Kidney epithelial cell (primary cell): Measurements from ENCODE around the gene THBD. TPM values are rescaled to one million over a fixed set of nuclear protein-coding genes. Genes with fewer than 3 reads are reported as not detected.

Experiments used
- DNase-seq: peaks from one replicate; pipeline ENCODE4 v3.0.0-alpha.2; 2010; ENCODE audit warnings: low read depth
- H3K27me3 ChIP-seq: 2 replicates; pipeline ENCODE4 v1.6.0; 2011; ENCODE audit warnings: low read length; ENCODE audit not compliant: control insufficient read depth, insufficient read depth
- H3K36me3 ChIP-seq: 2 replicates; pipeline ENCODE4 v1.5.1; 2011; ENCODE audit warnings: low read length; ENCODE audit not compliant: control insufficient read depth, insufficient read depth
- H3K4me3 ChIP-seq: 2 replicates; pipeline ENCODE4 v1.5.1; 2011; ENCODE audit warnings: low read depth, mild to moderate bottlenecking, control low read depth, low read length
- total RNA-seq: library from RNA; depleted of rRNA; stranded (reverse); fragments of >200 nt; gene quantifications from 2 replicates; pipeline ENCODE4 v1.2.3, GENCODE V29; 2015
- TF ChIP-seq, protein P1 (sequence below): IDR thresholded peaks from 2 replicates; pipeline ENCODE4 v1.5.1; 2011; ENCODE audit warnings: mild to moderate bottlenecking, moderate library complexity, low read length, control low read depth, inconsistent platforms; ENCODE audit not compliant: insufficient read depth, poor library complexity, severe bottlenecking

The THBD gene
- total RNA-seq, 1 donor from 2014 or later, result 17.1 TPM

DNA sequence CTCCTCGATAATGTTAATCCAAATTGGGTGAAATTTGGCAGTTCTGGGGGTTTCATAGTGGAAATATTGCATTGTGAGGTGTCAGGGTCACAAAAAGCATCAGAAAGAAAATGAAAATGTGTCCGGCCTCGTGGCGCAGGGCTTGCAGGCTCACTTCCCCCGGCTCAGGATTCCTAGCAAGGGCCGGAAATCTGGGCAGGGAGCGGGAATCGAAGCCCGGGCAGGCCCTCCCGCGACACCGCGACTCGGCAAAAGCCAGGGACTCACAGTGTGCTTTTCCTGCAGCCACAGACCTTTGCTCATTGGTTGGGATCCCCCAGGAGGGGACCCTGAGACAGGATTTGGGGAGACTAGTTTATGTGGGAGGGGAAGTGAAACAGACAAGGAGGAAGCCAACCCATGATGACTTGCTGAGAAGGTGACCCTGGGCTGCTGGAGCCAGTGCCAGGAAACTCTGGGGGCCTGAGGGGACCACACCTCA, 37.5 kb upstream of the THBD start:
- no peak for DNase-seq
- H3K27me3 ChIP-seq, result no peaks in the 10 kb centered on the region
- no peak overlapping the region for H3K4me3 ChIP-seq
- H3K36me3 ChIP-seq, result no peaks in the 10 kb centered on the region
- TF ChIP-seq, protein P1, sequence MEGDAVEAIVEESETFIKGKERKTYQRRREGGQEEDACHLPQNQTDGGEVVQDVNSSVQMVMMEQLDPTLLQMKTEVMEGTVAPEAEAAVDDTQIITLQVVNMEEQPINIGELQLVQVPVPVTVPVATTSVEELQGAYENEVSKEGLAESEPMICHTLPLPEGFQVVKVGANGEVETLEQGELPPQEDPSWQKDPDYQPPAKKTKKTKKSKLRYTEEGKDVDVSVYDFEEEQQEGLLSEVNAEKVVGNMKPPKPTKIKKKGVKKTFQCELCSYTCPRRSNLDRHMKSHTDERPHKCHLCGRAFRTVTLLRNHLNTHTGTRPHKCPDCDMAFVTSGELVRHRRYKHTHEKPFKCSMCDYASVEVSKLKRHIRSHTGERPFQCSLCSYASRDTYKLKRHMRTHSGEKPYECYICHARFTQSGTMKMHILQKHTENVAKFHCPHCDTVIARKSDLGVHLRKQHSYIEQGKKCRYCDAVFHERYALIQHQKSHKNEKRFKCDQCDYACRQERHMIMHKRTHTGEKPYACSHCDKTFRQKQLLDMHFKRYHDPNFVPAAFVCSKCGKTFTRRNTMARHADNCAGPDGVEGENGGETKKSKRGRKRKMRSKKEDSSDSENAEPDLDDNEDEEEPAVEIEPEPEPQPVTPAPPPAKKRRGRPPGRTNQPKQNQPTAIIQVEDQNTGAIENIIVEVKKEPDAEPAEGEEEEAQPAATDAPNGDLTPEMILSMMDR, result no peak

DNA sequence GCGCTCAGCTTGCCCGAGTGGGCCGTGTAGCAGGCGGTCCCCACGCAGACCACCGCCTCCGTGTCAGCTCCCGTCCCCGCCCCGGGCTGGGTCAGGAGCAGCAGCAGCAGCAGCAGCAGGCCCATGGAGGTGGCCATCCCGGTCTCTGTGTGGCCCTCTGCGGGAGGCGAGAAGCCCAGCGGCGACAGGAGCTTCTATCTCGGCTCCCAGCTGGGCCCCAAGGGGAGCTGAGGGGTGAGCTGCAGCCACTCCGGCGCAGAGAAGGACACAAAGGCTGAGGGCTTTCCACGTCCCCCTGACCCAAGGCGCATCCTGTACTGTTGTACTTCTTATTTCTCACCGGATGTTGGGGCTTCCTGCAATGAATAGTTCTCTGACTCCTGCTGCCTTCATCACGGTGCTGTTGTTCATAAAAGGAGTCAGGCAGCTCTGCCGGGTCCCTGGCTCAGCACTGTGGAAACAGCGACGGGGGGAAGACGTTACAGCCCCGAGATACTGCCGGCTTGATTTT, 36.6 kb upstream of the THBD start, which contains the start of gene CD93:
Gene CD93, minus strand, starts transcription at position 269 of the 511 bp plus-strand sequence. Its CDS starts 132 bp downstream, at position 137.
- Histone ChIP-seq H3K27me3 (no peaks in the 10 kb centered on the region), H3K4me3 (no peak within 1 kb of the TSS), H3K36me3 (no peaks in the 10 kb centered on the region)
- TF ChIP-seq, protein P1, result no peak
- DNase-seq, result no peak

DNA sequence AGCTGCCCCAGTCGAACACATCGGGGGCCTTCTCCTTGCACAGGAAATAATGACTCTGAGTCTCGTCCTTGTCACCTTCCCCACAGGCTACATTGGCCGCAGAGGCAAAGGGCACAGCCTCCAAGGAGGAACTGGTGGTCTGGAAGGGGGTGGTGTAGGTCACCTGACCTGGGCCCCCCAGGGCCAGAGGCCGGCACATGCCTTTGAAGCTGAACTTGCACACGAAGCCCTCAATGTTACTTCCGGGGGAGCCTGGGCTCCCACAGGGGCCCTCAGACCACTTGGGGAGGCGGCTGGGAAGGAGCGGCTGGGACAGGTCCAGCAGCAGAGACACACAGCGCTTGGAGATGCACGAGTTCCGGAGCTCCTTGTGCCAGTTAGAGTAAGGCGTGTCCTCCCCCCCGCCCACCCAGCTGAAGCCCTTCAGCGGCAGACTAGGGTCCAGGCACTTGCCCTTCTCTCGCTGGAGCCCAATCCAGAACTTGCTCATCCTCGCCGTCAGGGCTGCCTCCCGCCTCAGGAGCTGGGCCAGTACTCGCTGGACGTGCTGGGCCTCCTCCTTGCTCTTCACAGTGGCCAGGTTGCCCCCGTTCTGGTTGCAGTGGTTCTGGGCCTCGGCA, 36.1 kb upstream of the THBD start:
- TF ChIP-seq, protein P1, result no peak
- H3K4me3 ChIP-seq, result no peak overlapping the region
- H3K36me3 ChIP-seq, result no peaks in the 10 kb centered on the region
- no peaks in the 10 kb centered on the region for H3K27me3 ChIP-seq
- no peak for DNase-seq

DNA sequence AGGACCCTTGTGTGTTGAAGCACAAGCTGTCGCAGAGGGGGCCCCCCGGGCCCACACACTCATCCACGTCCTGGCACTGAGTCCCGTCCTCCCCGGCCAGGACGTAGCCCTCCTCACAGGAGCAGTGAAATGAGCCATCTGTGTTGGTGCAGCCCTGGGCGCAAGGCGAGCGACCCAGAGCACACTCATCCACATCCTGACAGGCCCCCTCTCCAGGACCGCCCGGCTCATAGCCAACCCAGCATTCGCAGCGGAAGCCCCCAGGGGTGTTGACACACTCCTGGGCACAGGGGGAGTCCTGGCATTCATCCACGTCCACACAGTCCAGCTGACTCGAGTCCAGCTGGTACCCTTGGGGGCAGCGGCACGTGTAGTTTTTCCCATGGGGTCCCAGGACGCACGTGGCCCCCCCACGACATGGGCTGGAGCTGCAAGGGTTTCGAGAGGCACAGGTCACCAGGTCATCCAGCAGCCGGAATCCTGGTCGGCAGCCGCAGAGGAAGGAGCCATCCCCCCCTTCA, 35.4 kb upstream of the THBD start:
- Histone ChIP-seq H3K27me3 (no peaks in the 10 kb centered on the region), H3K4me3 (no peak overlapping the region), H3K36me3 (no peaks in the 10 kb centered on the region)
- TF ChIP-seq, protein P1, result no peak
- no peak for DNase-seq

DNA sequence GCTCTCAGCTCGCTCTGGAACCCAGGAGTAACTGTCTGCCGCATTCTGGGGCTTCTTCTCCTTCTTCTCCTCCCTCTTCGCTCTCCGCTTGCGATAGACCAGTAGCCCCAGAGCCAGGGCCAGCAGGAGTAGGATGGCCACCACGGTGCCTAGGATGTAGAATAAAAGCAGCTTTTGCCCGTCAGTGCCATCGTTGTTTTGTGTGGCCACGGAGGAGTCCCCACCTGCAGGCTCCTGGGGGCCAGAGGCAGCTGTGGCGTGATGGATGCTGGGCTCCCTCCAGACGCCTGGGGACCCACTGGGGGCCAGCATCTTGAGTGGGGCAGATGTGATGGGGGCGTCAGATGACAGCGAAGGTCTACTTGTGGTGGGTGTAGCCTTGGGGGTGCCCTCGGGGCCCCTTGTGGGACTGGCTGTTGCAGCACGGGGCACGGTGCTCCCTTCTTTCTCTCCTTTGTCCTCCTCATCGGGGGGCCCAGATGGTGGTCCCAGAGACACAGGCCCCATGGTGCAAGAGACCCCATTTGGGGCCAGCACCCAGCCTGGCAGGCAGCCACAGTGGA, 34.9 kb upstream of the THBD start:
- no peak for DNase-seq
- Histone ChIP-seq H3K27me3 (no peaks in the 10 kb centered on the region), H3K36me3 (no peaks in the 10 kb centered on the region), H3K4me3 (no peak overlapping the region)
- TF ChIP-seq, protein P1, result no peak
